Endothelial cell of umbilical vein (primary cell): ENCODE results near the gene CCM2. TPM values are rescaled to one million over a fixed set of nuclear protein-coding genes. Genes with fewer than 3 reads are reported as not detected.

Experiments used
- BruUV-seq: library from RNA; stranded (reverse); fragments of 400-500 nt; replicated peaks from 2 replicates; lab custom pipeline; 2021; lab: Mats Ljungman, UMichigan
- CTCF ChIA-PET: fragments of 300-600, 350-600 bp; sonication (Branson Sonifier 250); formaldehyde crosslinking; loops from one replicate; lab custom pipeline; 2021; ENCODE audit warnings: antibody characterized with exemption, inconsistent platforms; lab: Charles Lee
- POLR2A ChIA-PET: fragments of 300-600, 350-600 bp; sonication (Branson Sonifier 250); formaldehyde crosslinking; loops from one replicate; lab custom pipeline; 2021; ENCODE audit warnings: antibody characterized with exemption, inconsistent platforms; lab: Charles Lee
- DNase-seq: peaks from one replicate; pipeline ENCODE4 v3.0.0-alpha.2; 2011; ENCODE audit warnings: low read depth, low spot score
- FAIRE-seq: peaks from 2 replicates; lab custom pipeline; 2011; peaks lifted over from hg19 to GRCh38; lab: Jason Lieb, UNC
- H2AFZ ChIP-seq: 2 replicates; pipeline ENCODE4 v1.6.0; 2012; ENCODE audit warnings: low read depth, low read length, control low read depth, inconsistent platforms
- H3K27ac ChIP-seq: 2 replicates; pipeline ENCODE4 v1.5.1; 2011; ENCODE audit warnings: low read depth, mild to moderate bottlenecking, control low read depth, low read length, moderate library complexity; ENCODE audit not compliant: insufficient read depth
- H3K27me3 ChIP-seq, 2 experiments: 2 replicates each; pipeline versions ENCODE4 v1.6.0 to v1.6.1; 2011; ENCODE audit warnings: low read length in 2 of 2, mixed read lengths in 1 of 2; ENCODE audit not compliant: control insufficient read depth in 2 of 2, insufficient read depth in 2 of 2
- H3K36me3 ChIP-seq, 2 experiments: 2 replicates in 1 of 2; 3 replicates in 1 of 2; pipeline ENCODE4 v1.5.1; 2011; ENCODE audit warnings: low read length in 2 of 2, mild to moderate bottlenecking in 1 of 2, moderate library complexity in 1 of 2; ENCODE audit not compliant: control insufficient read depth in 2 of 2, insufficient read depth in 2 of 2; ENCODE audit errors: extremely low read depth in 1 of 2
- H3K4me1 ChIP-seq: 3 replicates; pipeline ENCODE4 v1.5.1; 2011; ENCODE audit warnings: mild to moderate bottlenecking, low read length; ENCODE audit not compliant: control insufficient read depth, insufficient read depth; ENCODE audit errors: extremely low read depth
- H3K4me2 ChIP-seq: 2 replicates; pipeline ENCODE4 v1.6.1; 2011; ENCODE audit warnings: low read length, control low read depth, mixed read lengths; ENCODE audit not compliant: insufficient read depth
- H3K4me3 ChIP-seq, 3 experiments: fragments of 200-600 bp in 1 of 3; sonication (generic), shearing (Covaris generic) in 1 of 3; replicated peaks in 1 of 3; 2 replicates each; pipeline ENCODE4 v1.5.1; 2011 to 2016; ENCODE audit warnings: control low read depth in 3 of 3, low read length in 3 of 3, mild to moderate bottlenecking in 2 of 3, inconsistent platforms in 1 of 3, low read depth in 1 of 3, moderate library complexity in 1 of 3; ENCODE audit not compliant: insufficient read depth in 1 of 3
- H3K79me2 ChIP-seq: 2 replicates; pipeline ENCODE4 v1.6.0; 2012; ENCODE audit warnings: low read length, inconsistent platforms; ENCODE audit not compliant: control insufficient read depth, insufficient read depth
- H3K9ac ChIP-seq: replicated peaks from 2 replicates; pipeline ENCODE3; 2011; ENCODE audit warnings: low read length, control low read depth; ENCODE audit not compliant: insufficient read depth; ENCODE audit errors: extremely low read depth
- H3K9me1 ChIP-seq: replicated peaks from 3 replicates; pipeline ENCODE4 v1.6.0; 2011; ENCODE audit warnings: mild to moderate bottlenecking, low read length; ENCODE audit not compliant: control insufficient read depth, insufficient read depth; ENCODE audit errors: extremely low read depth
- H3K9me3 ChIP-seq: replicated peaks from 2 replicates; pipeline ENCODE4 v1.5.1; 2012; ENCODE audit warnings: low read length, inconsistent platforms; ENCODE audit not compliant: control insufficient read depth, insufficient read depth
- H4K20me1 ChIP-seq: replicated peaks from 2 replicates; pipeline ENCODE3; 2011; ENCODE audit warnings: mild to moderate bottlenecking, low read length; ENCODE audit not compliant: control insufficient read depth, insufficient read depth; ENCODE audit errors: extremely low read depth
- CTCF ChIP-seq, 2 donors: IDR thresholded peaks; 1 replicate in 1 of 2; 2 replicates in 1 of 2; pipeline ENCODE4 v1.5.1; 2011; ENCODE audit warnings: low read length in 2 of 2, mild to moderate bottlenecking in 2 of 2, moderate library complexity in 2 of 2, control low read depth in 1 of 2, inconsistent platforms in 1 of 2, low read depth in 1 of 2; ENCODE audit not compliant: insufficient read depth in 1 of 2; ENCODE audit errors: extremely low read depth in 1 of 2
- EZH2 ChIP-seq: IDR thresholded peaks from 2 replicates; pipeline ENCODE4 v1.6.1; 2012; ENCODE audit warnings: borderline replicate concordance, low read depth, mild to moderate bottlenecking, moderate library complexity, low read length, inconsistent platforms; ENCODE audit not compliant: severe bottlenecking
- FOS ChIP-seq: IDR thresholded peaks from 2 replicates; pipeline ENCODE4 v1.6.1; 2011; ENCODE audit warnings: mild to moderate bottlenecking, low read length, moderate library complexity, borderline replicate concordance; ENCODE audit not compliant: insufficient read depth
- GATA2 ChIP-seq: IDR thresholded peaks from 2 replicates; pipeline ENCODE4 v1.7.0; 2011; ENCODE audit warnings: low read depth, mild to moderate bottlenecking, moderate library complexity, mixed read lengths, low read length; ENCODE audit not compliant: insufficient read length, insufficient read depth
- JUN ChIP-seq: IDR thresholded peaks from 2 replicates; pipeline ENCODE4 v1.6.1; 2011; ENCODE audit warnings: borderline replicate concordance, low read depth; ENCODE audit not compliant: insufficient read length, insufficient read depth
- MAX ChIP-seq: IDR thresholded peaks from 2 replicates; pipeline ENCODE4 v1.6.1; 2011; ENCODE audit not compliant: insufficient read depth, insufficient read length
- MYC ChIP-seq: IDR thresholded peaks from one replicate; pipeline ENCODE4 v1.6.1; 2011; ENCODE audit warnings: mild to moderate bottlenecking, low read depth, low read length
- POLR2A ChIP-seq: IDR thresholded peaks from 2 replicates; pipeline ENCODE4 v1.6.1; 2012; ENCODE audit warnings: low read depth, mild to moderate bottlenecking, control low read depth, low read length
- POLR2AphosphoS5 ChIP-seq: IDR thresholded peaks from 2 replicates; pipeline ENCODE4 v1.6.1; 2012; ENCODE audit warnings: low read depth, mild to moderate bottlenecking, control low read depth, low read length, moderate library complexity; ENCODE audit not compliant: insufficient read depth
- dilution Hi-C: fragments of 300-500 bp; cut with MboI; formaldehyde crosslinking; loops from one replicate; pipeline ENCODE4 v1.15.0; 2019; ENCODE audit warnings: low sequenced_read_pairs; ENCODE audit not compliant: extremely low pct_ligation_motif_present
- intact Hi-C: fragments of 100-400 bp; cut with micrococcal nuclease; formaldehyde crosslinking; loops from one replicate; pipeline ENCODE4 v1.10.0; 2022
- polyA plus RNA-seq, 4 experiments: library from polyadenylated mRNA; depleted of rRNA in 3 of 4; stranded (reverse) in 3 of 4; unstranded in 1 of 4; fragments of >200 nt; gene quantifications; 2 replicates each; pipeline versions ENCODE4 v1.2.1 to v1.2.3, GENCODE V29; 2011 to 2012; ENCODE audit warnings: missing spikeins in 1 of 4
- total RNA-seq: library from RNA; stranded (reverse); gene quantifications from 2 replicates; pipeline ENCODE4 v1.2.3, GENCODE V29; 2021

Gene CCM2
- total and polyA plus RNA-seq, 2 donors (not counting 3 experiments of a cell fraction or from before 2014, with no cell fraction given) = 66.1 to 70.4 TPM

GRCh38 chr7:45028920-45029344, 28.9 kb downstream of the CCM2 start:
- DNase-seq (no peak), FAIRE-seq (no peak)
- Histone ChIP-seq H3K79me2 (peaks cover 65% of the 10 kb centered on the region), H3K4me1 (peaks cover 15% of the 10 kb centered on the region), H3K9ac (no peak overlapping the region), H3K4me3 (no peak overlapping the region), H3K9me1 (no peaks in the 10 kb centered on the region), H4K20me1 (no peaks in the 10 kb centered on the region), H3K9me3 (no peaks in the 10 kb centered on the region), H3K27ac (no peak overlapping the region), H2AFZ (no peak overlapping the region), H3K27me3 (no peaks in the 10 kb centered on the region), H3K36me3 (peaks cover 3 to 4% of the 10 kb centered on the region in 2 experiments), H3K4me2 (no peak overlapping the region)
- no peak for TF ChIP-seq JUN
- TF ChIP-seq POLR2A = no peak
- no peak for TF ChIP-seq GATA2
- no peak for TF ChIP-seq MYC
- TF ChIP-seq MAX = no peak
- no peak for TF ChIP-seq EZH2
- TF ChIP-seq FOS = no peak
- no peak for TF ChIP-seq CTCF (IDR thresholded peaks at IDR 0.05; ENCODE audit: extremely low read depth in 1 of 2, insufficient read depth in 1 of 2, low read depth in 1 of 2, low read length in 2 of 2)
- TF ChIP-seq POLR2AphosphoS5 = no peak
- POLR2A ChIA-PET = no interaction called here
- intact Hi-C loops = no loop called here
- dilution Hi-C loops = no loop called here
- no TSS peak for BruUV-seq
- CTCF ChIA-PET = interaction anchor here (1.7 kb wide), 1 partner anchor 55 kb away, joined by 5 read pairs; no protein-coding TSS in a partner anchor
